Hindlimb muscle (tissue), 1 donor: ENCODE data around the gene VASP. TPM values are rescaled to one million over a fixed set of nuclear protein-coding genes. Genes with fewer than 3 reads are reported as not detected.

Experiments used
- DNase-seq: peaks from one replicate; pipeline ENCODE4 v3.0.0-alpha.2; 2013
- polyA plus RNA-seq: library from polyadenylated mRNA; unstranded; fragments of 120-200 nt; gene quantifications from one replicate; pipeline ENCODE4 v1.2.1, GENCODE V29; 2013; ENCODE audit not compliant: insufficient read length

VASP gene
- 54.4 TPM for polyA plus RNA-seq

DNA sequence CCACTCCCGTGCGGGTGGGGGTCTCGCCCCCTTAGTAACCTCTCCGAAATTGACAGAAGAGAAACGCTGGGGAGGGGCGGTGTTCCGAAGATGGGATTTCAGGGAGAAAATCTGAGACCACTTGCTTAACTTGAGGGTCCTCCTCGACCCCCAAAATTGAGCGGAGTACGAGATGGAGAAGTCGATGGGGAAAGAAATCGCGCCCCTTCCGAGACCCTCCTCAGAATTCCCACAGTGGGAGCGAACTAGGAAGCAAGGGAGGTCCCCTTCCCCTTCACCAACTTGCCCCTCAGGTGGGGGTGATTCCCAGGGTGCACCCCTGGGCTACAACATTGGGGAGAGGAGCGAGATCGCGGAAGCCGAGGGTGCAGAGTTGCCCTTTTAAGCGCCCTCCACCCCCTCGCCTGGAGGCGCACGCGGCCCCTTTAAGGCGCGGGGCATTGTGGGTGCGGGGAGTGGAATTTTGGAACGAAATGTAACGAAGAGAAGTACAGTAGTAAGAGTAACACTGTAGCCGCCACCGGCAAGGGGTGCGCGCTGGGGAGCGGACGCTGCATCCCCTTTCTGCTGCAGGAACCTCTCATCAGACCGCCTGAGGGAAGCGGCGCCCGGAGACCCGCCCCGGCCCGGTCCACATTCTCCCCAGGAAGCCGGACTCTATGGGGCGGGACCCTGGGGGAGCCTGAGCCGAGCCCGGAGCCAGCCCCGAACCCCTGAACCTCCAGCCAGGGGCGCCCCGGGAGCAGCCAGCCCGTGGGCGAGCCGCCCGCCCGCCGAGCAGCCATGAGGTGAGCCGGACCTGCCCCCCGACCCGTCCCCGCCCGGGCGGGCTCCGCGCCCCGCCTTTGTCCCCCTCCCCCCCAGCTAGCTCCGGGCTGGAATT is at the start of gene VASP:
Gene VASP (plus strand): TSS at position 491 of the 883 bp plus-strand sequence. CDS start 293 bp downstream, at position 784.
- peak; percentile 88 for DNase-seq

- no peak for DNase-seq
Observed at GRCh38 chr19:45457776-45458175, 49.5 kb upstream of the VASP start.

DNA sequence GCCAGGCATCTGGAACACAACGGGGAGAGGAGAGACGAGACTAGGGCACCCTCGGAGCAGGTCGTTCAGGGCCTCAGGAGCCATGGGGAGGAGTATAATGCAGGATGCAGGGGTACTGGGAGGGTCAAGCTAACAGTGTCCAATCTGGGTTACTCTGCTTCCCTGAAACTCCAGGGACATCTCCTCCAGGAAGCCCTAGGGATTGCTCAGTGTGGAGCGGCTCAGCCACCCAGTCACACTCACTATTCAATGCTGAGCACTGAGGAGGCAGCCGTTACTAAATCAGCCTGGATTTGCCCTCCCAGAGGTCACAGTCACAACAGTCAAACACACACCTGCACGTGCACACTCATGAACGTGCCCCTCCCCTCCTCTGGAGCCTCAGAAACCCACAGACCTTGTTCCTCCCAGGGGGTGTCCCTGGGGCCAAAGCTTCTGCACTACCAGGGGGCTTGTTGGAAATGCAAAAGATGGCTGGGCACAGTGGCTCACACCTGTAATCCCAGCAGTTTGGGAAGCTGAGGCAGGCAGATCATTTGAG is 46.4 kb upstream of the VASP start:
- DNase-seq = no peak

DNA sequence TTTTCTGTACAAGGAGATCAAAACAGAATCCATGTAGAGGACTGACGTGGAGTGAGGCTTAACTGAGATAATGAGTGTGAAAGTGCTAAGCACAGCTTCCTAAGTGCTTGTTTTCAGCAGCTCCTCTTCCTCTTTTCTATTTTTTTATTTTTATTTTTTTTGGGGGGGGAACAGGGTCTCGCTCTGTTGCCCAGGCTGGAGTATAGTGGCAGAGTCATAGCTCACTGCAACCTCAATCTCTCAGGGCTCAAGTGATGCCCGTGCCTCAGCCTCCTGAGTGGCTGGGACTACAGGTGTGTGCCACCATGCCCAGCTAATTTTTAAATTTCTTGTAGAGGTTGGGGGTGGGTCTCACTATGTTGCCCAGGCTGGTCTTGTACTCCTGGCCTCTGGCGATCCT is 45.1 kb upstream of the VASP start:
- DNase-seq = no peak

GRCh38 chr19:45463241-45463640 is 44.0 kb upstream of the VASP start:
- DNase-seq = no peak

DNA sequence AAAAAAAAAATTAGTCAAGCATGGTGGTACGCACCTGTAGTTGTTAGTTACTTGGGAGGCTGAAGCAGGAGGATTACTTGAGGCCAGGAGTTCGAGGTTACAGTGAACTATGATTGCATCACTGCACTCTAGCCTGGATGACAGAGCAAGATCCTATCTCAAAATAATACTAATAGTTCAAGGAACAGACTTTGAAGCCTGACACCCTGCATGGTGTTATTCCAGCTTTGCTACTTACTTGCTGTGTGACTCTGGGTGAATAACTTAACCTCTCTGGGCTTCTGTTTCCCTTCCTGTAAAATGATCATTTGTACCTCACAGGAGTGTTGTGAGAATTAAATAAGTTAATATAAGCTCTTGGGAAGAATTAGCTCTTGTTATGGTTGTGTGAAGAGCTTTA is 43.0 kb upstream of the VASP start:
- DNase-seq = no peak

DNA sequence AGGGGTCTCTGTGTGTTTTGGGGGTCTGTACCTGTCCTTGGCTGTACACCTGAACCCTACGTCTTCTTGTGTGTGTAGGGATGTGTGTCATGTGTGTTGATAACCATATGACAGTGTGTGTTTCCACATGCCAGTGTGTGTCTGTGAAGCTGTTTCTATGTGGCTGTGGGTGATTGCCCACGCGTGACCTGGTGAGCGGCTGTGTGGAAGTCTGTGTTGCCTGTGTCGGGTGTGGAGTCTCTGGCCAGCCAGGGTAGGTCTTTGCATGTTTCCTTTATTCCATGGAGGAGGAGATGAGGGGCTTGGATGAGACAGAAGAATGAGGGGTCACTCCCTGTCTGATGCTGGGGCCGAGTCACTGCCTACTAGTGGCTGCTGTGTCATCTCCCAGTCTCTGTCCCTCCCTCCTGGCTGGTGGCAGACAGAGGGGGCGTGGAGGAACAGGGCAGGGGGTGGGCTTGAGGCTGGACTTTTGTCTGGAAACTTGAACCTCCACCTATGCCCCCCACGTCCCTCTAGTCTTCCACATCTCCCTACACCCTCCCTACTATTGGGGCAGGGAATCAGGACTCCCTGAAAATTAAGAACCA is 42.3 kb upstream of the VASP start:
- no peak for DNase-seq

GRCh38 chr19:45467115-45467455 is 40.2 kb upstream of the VASP start:
- DNase-seq = no peak

DNA sequence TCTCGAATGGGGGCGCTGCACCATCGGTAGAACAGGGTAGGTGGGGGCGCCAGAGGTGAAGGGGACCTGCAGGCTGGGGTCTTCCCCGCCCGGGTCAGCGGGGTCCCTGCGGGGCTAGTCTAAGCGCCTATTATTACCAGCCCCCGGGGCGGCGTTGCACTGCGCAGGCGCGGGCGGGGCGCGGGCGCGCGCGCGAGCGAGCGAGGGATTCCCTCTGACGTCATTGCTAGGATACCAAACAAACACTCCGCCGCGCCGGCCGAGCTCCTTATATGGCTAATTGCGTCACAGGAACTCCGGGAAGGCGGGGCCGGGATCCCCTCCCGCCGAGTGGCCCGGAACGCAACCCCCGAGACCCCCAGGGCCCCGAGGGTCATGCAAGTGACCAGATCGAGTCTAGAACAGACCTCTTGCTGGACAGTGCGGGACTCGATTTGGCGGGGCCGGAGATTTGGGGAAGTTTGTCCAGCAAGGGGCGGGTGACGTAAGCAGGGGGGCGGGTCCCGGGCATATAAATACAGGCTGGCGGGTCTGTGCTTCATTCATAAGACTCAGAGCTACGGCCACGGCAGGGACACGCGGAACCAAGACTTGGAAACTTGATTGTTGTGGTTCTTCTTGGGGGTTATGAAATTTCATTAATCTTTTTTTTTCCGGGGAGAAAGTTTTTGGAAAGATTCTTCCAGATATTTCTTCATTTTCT is 39.7 kb upstream of the VASP start, which contains the start of gene FOSB:
Gene FOSB (plus strand): TSS at position 541 of the 703 bp plus-strand sequence. CDS start 591 bp downstream, outside the sequence.
- DNase-seq = peak; percentile 93

- no peak for DNase-seq
Observed at GRCh38 chr19:45468159-45468651, 39.1 kb upstream of the VASP start.

GRCh38 chr19:45468803-45469131 is 38.5 kb upstream of the VASP start:
- no peak for DNase-seq

DNA sequence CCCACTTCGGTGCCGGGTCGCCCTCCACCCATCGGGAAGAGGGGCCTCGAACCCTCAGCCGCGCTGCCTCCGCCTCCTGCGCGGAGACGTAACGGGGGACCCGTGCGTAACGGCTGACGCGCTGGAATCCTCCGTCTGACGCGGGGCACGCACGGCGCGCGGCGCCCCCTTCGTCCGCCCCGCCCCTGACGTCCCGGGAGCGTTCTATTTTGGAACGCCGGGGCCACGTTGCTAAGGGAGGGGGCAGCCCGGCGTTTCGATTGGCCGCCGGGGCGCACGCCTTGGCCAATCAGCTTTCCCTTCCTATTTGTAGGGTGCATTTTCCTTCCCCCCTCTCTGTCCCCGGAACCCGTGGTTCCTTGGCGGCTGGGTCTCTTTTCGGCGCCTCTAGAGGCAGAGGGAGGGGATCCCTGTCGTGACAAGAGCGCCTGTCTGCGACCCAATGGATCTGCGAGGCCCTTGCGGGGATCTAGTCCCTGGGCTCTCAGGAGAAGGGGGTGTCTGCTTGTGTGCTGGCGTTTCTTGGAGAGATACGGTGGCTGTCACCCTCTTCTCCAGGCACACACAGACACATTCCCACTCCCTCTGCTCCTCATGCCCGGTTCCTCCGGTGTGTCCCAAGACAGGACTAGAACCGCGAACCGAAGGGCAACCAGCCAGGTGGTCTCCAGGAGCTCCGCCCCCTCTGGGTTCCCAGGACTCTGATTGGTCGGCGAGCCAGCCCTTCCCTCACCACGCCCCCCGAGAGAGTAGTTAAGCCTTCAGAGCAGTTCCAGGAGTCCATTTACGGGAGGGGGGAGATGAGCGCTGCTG is 37.9 kb upstream of the VASP start:
- DNase-seq = peak; percentile 95

DNA sequence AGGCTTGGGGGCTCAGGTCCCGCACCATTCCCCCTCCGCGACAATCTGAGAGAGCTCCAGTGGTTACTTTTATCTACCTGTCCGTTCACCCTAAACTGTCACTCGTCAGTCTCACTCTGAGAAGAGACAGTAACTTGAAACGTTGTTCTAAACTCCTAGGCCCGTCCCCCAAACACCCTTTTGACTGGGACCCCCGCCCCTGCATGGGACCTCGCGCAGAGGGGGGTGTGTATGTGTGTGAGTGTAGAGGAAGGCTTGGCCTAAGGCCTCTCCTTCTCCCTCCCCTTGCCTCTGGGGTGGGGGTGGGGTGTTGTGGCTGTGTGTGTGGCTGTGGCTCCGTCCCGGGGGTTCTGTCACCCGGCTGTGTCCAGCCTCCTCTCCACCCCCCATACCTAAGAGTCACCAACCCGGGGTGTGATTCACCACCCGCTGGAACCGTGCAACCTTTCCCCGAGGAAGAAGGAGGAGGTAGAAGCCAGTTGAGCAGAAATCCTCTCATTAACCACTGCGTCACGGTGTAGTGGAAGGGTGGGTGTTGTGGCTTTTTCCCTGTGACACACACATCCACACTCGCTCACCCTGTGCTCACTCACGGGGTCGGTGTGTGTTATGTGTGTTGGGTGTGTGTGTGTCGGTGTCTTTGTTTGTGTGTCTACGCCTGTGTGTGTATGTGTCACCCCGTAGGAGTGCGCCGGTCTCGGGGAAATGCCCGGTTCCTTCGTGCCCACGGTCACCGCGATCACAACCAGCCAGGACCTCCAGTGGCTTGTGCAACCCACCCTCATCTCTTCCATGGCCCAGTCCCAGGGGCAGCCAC is 37.1 kb upstream of the VASP start:
- DNase-seq = no peak

DNA sequence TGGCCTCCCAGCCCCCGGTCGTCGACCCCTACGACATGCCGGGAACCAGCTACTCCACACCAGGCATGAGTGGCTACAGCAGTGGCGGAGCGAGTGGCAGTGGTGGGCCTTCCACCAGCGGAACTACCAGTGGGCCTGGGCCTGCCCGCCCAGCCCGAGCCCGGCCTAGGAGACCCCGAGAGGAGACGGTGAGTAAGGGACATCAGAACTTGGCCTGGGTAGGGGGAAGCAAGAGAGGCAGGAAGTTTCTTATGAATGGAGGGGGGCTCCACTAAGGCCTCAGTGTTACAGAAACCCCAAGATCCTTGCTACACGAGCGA is 36.6 kb upstream of the VASP start:
- DNase-seq = no peak

GRCh38 chr19:45471111-45471930 is 36.0 kb upstream of the VASP start:
- no peak for DNase-seq

DNA sequence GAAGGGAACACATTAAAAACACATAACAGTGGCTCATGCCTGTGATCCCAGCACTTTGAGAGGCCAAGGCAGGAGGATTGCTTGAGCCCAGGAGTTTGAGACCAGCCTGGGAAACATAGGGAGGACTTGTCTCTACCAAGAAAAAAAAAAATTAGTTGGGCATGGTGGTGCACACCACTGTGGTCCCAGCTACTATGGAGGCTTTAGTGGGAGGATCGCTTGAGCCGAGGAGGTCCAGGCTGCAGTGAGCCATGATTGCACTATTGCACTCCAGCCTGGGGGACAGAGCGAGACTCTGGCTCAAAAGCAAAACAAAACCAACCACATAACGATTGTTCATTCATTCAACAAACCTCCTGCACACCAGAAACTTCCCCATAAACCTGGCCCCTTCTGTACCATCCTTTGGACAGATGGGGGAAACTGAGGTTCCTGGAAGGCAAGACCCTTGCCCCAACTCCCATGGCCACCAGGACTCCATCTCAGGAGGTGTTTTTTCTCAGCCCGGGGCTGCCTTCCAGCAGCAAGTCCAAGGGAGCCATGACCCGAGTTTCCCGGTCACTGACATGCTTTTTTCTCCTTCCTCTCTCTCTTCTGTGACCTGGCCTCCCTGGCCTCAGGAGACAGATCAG is 35.2 kb upstream of the VASP start:
- DNase-seq = no peak

DNA sequence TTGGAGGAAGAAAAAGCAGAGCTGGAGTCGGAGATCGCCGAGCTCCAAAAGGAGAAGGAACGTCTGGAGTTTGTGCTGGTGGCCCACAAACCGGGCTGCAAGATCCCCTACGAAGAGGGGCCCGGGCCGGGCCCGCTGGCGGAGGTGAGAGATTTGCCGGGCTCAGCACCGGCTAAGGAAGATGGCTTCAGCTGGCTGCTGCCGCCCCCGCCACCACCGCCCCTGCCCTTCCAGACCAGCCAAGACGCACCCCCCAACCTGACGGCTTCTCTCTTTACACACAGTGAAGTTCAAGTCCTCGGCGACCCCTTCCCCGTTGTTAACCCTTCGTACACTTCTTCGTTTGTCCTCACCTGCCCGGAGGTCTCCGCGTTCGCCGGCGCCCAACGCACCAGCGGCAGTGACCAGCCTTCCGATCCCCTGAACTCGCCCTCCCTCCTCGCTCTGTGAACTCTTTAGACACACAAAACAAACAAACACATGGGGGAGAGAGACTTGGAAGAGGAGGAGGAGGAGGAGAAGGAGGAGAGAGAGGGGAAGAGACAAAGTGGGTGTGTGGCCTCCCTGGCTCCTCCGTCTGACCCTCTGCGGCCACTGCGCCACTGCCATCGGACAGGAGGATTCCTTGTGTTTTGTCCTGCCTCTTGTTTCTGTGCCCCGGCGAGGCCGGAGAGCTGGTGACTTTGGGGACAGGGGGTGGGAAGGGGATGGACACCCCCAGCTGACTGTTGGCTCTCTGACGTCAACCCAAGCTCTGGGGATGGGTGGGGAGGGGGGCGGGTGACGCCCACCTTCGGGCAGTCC is 34.5 kb upstream of the VASP start:
- DNase-seq = no peak

DNA sequence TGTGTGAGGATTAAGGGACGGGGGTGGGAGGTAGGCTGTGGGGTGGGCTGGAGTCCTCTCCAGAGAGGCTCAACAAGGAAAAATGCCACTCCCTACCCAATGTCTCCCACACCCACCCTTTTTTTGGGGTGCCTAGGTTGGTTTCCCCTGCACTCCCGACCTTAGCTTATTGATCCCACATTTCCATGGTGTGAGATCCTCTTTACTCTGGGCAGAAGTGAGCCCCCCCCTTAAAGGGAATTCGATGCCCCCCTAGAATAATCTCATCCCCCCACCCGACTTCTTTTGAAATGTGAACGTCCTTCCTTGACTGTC is 34.0 kb upstream of the VASP start:
- no peak for DNase-seq
